ENCODE measurements around the gene PICK1. TPM values are rescaled to one million over a fixed set of nuclear protein-coding genes. Genes with fewer than 3 reads are reported as not detected.

The PICK1 gene
- polyA plus RNA-seq, 1 donor from 2014 or later, result 101 TPM

GRCh38 chr22:38049812-38050619 is 7.2 kb upstream of the PICK1 start:
- H3K79me2 ChIP-seq (replicated peaks; ENCODE audit: insufficient read depth, low read length), result no peaks in the 10 kb centered on the region
- no peak overlapping the region for H3K4me2 ChIP-seq (ENCODE audit: low read length)
- H3K36me3 ChIP-seq (ENCODE audit: insufficient read depth, low read length), result no peaks in the 10 kb centered on the region
- no peaks in the 10 kb centered on the region for H3K9me2 ChIP-seq (ENCODE audit: insufficient read depth, low read length)
- H4K20me1 ChIP-seq (ENCODE audit: insufficient read depth), result no peaks in the 10 kb centered on the region
- H3K4me3 ChIP-seq (ENCODE audit: low read length), result no peak overlapping the region
- H3K9me3 ChIP-seq (ENCODE audit: low read length), result no peaks in the 10 kb centered on the region
- H3K27me3 ChIP-seq (ENCODE audit: insufficient read depth, low read depth, low read length), result no peaks in the 10 kb centered on the region
- H2AFZ ChIP-seq (ENCODE audit: low read depth, low read length), result no peak overlapping the region
- no peak overlapping the region for H3K9ac ChIP-seq (ENCODE audit: low read length)
- no peaks in the 10 kb centered on the region for H3F3A ChIP-seq (ENCODE audit: insufficient read depth, low read length, poor library complexity, severe bottlenecking)
- no peak overlapping the region for H3K27ac ChIP-seq (ENCODE audit: low read length)
- TF ChIP-seq RAD21 (conservative IDR thresholded peaks at IDR 0.05), result no peak
- no peak for TF ChIP-seq POLR2AphosphoS5 (IDR thresholded peaks at IDR 0.05)
- no peak for TF ChIP-seq EZH2 (IDR thresholded peaks at IDR 0.05; ENCODE audit: borderline replicate concordance, insufficient read depth, low read length, poor library complexity, severe bottlenecking)
- no peak for TF ChIP-seq CTCF (IDR thresholded peaks at IDR 0.05; ENCODE audit: poor library complexity, severe bottlenecking)
- TF ChIP-seq REST (IDR thresholded peaks at IDR 0.05; ENCODE audit: borderline replicate concordance), result no peak
- TF ChIP-seq SMC3 (conservative IDR thresholded peaks at IDR 0.05; ENCODE audit: poor library complexity), result no peak
- no peak for TF ChIP-seq EP300 (conservative IDR thresholded peaks at IDR 0.05; ENCODE audit: poor library complexity, severe bottlenecking)

- H3K27ac ChIP-seq (ENCODE audit: low read length), result no peak overlapping the region
These were observed 6.5 kb upstream of the PICK1 start for GRCh38 chr22:38050720-38051119.

More at GRCh38 chr22:38050720-38051119, 6.5 kb upstream of the PICK1 start:
- no peaks in the 10 kb centered on the region for H3K36me3 ChIP-seq (ENCODE audit: insufficient read depth, low read length)
- H3K9ac ChIP-seq (ENCODE audit: low read length), result no peak overlapping the region
- no peaks in the 10 kb centered on the region for H3F3A ChIP-seq (ENCODE audit: insufficient read depth, low read length, poor library complexity, severe bottlenecking)
- H3K4me3 ChIP-seq (ENCODE audit: low read length), result no peak overlapping the region
- TF ChIP-seq EZH2 (IDR thresholded peaks at IDR 0.05; ENCODE audit: borderline replicate concordance, insufficient read depth, low read length, poor library complexity, severe bottlenecking), result no peak
- TF ChIP-seq RAD21 (conservative IDR thresholded peaks at IDR 0.05), result no peak
- TF ChIP-seq POLR2AphosphoS5 (IDR thresholded peaks at IDR 0.05), result no peak
- TF ChIP-seq TAF1 (IDR thresholded peaks at IDR 0.05; ENCODE audit: low read depth), result no peak
- no peak for TF ChIP-seq MXI1 (conservative IDR thresholded peaks at IDR 0.05; ENCODE audit: poor library complexity, severe bottlenecking)
- TF ChIP-seq REST (IDR thresholded peaks at IDR 0.05; ENCODE audit: borderline replicate concordance), result no peak
- TF ChIP-seq SMC3 (conservative IDR thresholded peaks at IDR 0.05; ENCODE audit: poor library complexity), result no peak
- TF ChIP-seq CTCF (IDR thresholded peaks at IDR 0.05; ENCODE audit: poor library complexity, severe bottlenecking), result no peak
- TF ChIP-seq EP300 (conservative IDR thresholded peaks at IDR 0.05; ENCODE audit: poor library complexity, severe bottlenecking), result no peak
- H3K9me2 ChIP-seq (ENCODE audit: insufficient read depth, low read length), result no peaks in the 10 kb centered on the region
- no peaks in the 10 kb centered on the region for H3K9me3 ChIP-seq (ENCODE audit: low read length)
- H3K27me3 ChIP-seq (ENCODE audit: insufficient read depth, low read depth, low read length), result no peaks in the 10 kb centered on the region
- H2AFZ ChIP-seq (ENCODE audit: low read depth, low read length), result no peak overlapping the region
- no peak overlapping the region for H3K4me2 ChIP-seq (ENCODE audit: low read length)
- H3K79me2 ChIP-seq (replicated peaks; ENCODE audit: insufficient read depth, low read length), result no peaks in the 10 kb centered on the region
- no peaks in the 10 kb centered on the region for H4K20me1 ChIP-seq (ENCODE audit: insufficient read depth)
